PC-3 (cell line): Measurements from ENCODE around the gene CSNK2A2. TPM values are rescaled to one million over a fixed set of nuclear protein-coding genes. Genes with fewer than 3 reads are reported as not detected.

Experiments used
- total RNA-seq: library from RNA; depleted of rRNA; stranded (reverse); fragments of >200 nt; gene quantifications from 2 replicates; pipeline ENCODE4 v1.2.3, GENCODE V29; 2014; rRNA removed

Gene CSNK2A2
- total RNA-seq, 1 experiment from 2014 or later: 14.2 TPM

Other genes with a start within 250 kb of the CSNK2A2 start
- 0.04 TPM in 1 of 2 replicates, not detected in the other for gene CNGB1, start 227.0 kb downstream of the CSNK2A2 start, total RNA-seq
- 2.2 TPM in 2 replicates for gene ZNF319, start 197.4 kb downstream of the CSNK2A2 start, total RNA-seq
- 18.7 and 25.1 TPM in 2 replicates for gene USB1, start 196.7 kb downstream of the CSNK2A2 start, total RNA-seq
- 6.3 and 9.4 TPM in 2 replicates for gene MMP15, start 172.4 kb downstream of the CSNK2A2 start, total RNA-seq
- gene CFAP20, start 68.7 kb downstream of the CSNK2A2 start, total RNA-seq: 43.3 and 58.3 TPM in 2 replicates
- gene PRSS54, start 96.9 kb upstream of the CSNK2A2 start, total RNA-seq: not detected in 2 replicates
- gene GINS3, start 194.4 kb upstream of the CSNK2A2 start, total RNA-seq: 17.5 and 19.6 TPM in 2 replicates